Activated T-helper 1 cell treated with anti-CD3 and anti-CD28 coated beads, Interleukin-2, amount 50 U/mL, for 16 hours (primary cell): ENCODE measurements around the gene AMPH.
"Not testable (repeated sequence)": the region's sequence is repeated elsewhere in the genome, so short reads cannot be mapped to it uniquely, and the experiment has no call there.

ENCODE experiments used
- DNase-seq, 2 donors: peaks; one replicate each; pipeline ENCODE4 v3.0.0-alpha.2; 2020; ENCODE audit warnings: low read depth in 1 of 2, low spot score in 1 of 2

AMPH gene

DNA sequence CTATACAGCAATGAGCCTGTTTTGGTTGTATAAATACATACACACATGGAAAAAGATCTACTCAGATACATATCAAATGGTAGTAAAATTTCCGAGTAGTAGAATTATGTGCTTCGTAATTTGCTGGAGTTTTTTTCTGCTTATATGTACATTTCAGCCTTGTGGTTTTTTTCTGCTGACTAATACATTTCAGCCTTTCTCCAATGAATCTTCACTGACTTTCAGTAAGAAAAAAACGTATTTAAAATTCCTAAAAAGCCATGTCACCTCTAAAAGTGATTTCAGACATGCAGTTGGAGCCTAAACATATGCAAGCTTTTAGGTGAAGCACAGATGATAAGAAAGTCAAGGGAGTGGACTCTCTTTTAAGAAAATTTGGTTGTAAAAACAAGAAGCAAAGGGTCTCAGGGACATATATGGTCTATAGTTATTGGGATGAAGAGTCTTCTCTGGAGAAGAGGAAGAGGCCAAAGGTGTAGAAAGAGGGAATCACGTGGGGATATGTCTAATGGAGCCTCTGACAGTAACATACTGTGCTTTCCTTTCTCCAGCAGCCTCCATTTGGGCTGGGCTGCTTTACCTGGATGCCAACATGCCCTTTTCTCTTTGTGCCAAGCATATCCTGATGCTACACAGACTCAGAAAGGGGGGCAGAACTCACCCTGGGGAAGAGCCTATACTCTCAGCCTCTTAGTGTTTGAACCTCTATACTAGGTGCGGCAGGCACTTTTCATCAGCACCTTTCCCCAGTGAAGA, 2.4 kb downstream of the AMPH start:
- no peak for DNase-seq

DNA sequence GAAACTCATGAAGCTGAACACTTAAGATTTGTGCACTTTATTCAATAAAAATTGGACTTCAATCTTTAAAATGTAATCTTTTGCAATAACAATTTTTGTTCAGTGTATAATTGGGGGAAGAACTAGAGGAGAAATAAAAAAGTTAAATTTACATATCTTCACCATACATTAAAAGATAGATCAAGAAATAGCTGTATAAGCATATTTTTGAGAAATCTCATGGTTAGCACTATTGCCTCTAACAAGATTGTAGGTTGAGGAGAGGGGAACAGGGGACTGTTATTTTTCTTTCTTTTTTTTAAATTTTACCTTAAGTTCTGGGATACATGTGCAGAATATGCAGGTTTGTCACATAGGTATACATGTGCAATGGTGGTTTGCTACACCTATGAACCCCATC, 5.3 kb downstream of the AMPH start:
- DNase-seq = no peak

DNA sequence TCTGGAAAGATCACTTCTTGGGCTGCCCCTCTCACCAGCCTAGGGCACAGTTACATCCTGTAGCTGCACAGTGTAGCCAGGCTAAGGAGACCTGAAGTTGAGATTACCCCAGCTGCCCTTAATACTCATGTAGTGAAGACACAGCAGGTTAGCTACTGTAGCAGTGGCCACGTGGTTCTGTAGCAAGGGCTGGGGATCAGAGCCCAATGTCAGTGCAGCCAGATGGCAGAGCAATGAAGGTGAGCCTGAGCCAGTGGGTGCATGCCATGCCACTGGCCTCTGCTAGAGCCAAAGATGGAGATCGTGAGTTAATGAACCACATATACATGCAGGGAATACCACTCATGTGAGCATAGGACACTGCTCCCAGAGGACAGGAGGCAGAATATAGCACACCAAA, 15.5 kb downstream of the AMPH start:
- no peak for DNase-seq

DNA sequence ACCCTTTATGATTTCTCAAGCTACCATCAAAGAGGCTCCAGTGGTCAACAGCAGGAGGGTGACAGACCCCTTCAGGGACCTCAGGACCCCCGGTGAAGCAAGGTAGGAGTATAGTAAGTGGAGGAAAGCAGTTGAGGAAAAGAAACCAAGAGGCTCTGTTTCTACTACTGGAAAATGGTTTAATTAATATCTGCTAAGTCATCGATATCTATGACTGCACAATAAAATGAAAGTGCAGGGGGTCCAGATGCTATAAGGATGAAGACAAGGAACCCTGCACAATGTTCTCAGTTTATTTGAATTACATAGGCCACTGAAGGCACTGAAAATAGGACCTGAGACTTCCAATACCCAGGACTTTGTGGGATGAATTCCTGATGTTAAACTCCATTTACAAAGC, 23.7 kb downstream of the AMPH start:
- no peak for DNase-seq

DNA sequence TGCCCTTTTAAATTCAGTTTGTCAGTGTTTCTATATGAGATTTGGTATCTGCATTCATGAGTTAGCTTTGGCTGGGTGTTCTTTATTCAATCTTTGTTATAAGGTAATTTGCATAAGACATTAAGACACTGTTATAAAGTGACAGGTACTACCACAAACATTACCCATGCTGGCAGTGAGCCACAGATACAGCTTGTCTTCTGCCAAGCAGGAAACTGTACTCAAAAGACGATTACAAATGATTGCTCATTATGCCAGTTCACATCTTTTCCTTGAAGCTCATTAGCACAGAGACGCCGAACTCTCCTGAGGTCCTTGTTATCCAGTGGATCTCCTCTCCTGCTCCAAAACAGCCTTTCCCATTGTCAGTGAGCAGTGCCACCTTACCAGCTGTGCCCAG, 30.4 kb downstream of the AMPH start:
- DNase-seq = no peak

DNA sequence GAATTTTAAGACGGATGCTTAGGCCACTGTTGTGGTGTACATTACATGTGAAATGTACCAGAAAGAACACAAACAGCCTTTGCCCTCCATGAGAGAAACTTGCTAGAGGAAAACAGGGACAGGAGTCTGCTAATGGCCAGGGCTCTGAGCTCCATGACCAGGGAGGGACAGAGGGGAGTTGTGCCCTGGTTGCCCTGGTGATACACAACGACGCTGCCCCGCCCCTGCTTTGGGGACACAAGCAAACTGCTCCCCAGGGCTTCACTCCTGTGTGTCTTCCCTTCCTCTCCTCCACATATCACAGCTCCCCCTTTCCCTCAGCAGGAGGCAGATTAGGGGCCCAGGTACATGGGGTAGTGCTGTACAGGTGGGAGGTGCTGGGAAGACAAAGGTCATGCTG, 36.2 kb downstream of the AMPH start:
- no peak for DNase-seq

DNA sequence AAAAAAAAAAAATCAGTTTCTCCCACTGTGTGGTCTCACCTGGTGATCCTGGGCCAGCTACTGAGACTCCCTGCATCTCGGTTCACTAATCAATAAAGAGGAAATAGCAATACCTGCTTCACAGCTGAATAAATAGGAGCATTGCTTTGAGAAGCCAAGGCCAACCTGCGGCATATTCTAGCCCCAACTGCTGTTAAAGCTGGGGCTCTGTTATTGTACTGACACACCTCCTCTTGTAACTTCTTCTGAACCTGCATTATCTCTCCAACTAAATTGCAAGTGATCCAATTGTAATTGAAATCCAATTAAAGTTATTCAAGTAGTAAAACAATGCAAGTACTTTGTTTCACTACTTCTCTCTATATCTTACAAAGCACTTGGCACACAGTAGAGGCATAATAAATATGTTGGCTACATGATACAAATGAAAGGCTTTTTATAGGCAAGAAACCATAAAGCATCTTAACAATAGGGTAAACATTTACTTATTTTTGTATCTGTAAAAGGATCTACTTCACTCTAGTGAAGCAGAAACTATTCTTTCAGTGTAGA, 38.4 kb downstream of the AMPH start:
- DNase-seq = no peak

DNA sequence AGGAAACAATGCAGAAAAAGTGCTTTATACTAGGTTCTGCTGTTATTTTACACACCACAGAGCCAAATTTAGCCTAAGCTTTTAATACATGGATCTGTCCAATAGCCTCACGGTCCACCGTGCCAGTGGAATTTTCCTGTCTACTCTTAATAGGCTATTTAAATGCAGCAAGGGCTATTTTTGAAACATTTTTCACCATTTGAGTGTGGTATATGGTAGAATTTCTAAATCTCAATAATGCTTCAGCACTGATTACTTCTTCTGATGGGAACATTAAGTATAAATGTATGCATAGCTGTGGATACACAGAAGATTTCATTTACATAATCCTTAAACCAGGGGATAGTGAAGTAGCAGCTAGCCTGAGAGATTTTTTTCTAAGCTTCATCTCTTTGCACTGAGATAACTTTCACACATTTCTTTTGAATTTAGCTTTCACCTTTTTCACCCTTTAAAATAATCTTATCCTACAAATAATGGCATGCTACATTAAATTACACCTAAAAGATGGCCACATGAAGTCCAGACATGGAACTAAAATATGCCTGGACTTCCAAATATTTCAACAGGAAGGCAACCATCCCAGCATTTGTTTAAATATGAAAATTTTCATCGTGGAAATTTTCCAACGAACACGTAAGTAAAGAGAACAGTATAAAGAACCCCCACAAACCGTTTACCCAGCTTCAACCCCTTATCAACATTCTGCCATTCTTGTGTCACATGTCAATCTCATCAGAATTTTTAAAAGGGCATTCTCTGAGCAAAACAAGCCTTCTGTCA, 45.4 kb downstream of the AMPH start:
- DNase-seq = no peak

DNA sequence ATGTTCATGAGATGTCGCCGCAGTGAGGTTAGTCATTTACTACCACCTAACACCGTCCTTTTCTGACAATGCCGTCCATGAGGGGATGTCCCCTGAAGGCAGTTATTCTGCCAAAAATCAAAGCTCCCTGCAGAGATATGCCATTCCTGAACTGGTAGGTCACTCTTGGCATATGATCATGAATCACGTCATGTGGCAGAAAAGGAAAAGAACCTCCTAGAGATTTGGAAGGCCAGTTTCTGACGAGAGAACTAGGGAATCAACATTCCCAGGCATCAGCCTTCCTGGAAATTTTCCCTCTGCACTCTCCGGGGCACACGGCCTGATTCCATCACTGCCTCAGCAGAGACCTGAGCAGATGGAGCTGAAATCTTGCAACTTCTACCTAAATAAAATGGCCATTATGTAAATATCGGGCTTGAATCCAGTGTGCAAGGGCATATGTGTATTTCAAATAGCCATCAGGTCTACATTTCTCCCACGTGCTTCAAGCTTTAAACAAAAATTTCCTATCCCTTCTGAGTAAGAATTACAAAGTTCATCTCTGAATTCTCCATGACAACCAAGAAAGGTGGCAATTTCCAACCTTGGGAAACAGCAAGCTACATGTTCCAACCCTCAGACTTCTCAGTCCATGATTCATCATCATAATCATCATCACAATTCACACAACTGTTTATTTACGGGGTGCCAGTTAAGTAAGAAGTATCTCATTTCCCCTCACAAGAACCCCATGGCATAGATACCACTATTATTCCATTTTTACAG, 46.5 kb downstream of the AMPH start:
- no peak for DNase-seq

DNA sequence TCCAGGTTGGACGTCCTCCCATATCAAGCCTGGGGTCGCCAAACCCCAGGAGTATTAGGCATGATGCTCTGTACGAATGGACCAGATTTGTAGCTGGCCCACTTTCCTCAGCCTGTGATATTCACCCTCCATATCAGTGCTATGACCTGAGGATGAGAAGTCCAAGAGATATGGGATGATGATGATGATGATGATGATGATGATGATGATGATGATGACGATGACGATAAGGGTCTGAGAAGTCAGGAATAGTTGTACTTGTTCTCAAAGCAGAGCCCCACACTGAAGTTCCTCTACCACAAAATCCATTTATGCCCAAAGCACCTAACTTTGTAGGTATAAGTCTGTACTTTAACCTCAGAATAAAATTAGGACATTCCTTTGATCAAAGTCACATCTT, 50.7 kb downstream of the AMPH start:
- DNase-seq = no peak

DNA sequence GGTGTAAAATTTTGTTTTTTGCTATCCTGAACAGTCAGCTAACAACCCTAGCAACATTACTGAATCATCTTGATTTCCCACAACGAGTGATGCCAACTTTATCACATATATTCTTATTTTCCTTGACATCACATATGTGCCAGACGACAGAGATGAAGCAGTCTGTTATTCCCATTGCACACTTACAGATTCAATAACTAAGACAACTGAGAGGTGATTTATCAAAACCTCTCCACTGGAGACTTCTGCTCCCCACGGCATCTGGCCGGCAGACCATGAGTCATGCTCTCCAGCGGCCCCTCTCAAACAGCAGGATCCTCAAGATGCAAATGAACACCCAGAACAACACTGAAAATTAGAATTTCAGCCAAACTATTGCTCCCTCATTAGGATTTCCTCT, 57.1 kb downstream of the AMPH start:
- no peak for DNase-seq

DNA sequence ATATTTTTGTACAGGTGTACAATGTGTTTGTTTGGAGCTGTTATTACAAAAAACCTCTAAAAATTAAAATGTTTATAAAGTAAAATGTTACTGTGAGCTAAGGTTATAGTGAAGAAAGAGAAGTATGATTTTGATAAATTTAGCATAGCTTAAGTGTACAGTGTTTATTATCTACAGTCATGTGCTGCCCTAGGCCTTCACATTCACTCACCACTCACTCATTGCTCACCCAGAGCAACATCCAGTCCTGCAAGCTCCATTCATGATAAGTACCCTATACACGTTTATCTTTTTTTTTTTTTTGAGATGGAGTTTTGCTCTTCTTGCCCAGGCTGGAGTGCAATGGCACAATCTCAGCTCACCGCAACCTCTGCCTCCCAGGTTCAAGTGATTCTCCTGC, 59.6 kb downstream of the AMPH start:
- DNase-seq = not testable (repeated sequence)

DNA sequence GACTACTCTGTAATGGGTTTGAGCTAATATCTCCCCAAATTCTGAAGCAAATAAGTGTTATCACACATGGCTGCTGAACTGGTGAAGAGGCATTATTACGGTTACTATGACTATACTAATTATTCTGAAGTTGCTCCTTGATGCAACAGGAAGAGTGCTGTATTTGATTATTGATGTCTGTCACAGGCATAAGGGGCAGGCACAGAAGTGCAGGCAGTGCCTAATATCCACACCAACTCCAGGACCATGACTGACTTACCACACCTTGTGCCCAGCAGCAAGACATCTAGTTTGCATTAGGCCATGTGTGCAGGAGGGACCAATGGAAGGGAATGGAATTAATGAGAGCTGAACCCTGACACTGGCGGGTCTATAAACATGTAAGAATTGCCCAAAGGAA, 62.7 kb downstream of the AMPH start:
- no peak for DNase-seq

DNA sequence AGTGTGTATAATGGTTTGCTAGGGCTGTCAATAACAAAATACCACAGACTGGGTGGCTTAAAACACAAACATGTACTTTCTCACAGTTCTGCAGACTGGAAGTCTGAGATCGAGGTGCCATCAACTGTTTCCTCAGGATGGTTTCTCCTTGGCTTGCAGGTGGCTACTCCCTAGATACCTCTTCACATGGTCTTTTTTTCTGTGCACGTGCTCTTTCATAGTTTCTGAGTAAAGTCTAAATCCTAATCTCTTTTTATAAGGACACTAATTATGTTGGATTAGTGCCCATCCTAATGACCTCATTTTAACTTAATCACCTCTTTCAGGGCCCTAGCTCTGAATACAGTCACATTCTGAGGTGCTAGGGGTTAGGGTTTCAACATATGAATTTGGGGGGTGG, 65.9 kb downstream of the AMPH start:
- no peak for DNase-seq

DNA sequence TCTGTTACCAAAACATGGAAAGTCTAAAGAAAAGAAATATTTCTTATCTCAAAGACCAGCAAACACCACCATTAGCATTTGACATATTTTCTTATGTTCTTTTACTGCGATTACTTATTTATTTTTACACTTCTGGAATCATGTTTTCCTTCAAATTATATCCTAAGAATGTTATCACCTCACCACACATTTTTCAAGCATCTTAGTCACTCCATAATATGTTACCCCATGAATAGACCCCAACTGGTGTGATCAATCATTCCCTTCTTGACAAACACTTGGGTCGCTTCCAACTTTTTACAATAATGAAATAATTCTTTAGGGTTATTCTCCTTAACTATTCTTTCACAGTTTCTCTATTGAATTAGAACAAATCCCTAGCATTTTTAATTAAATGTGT, 67.4 kb downstream of the AMPH start:
- no peak for DNase-seq

DNA sequence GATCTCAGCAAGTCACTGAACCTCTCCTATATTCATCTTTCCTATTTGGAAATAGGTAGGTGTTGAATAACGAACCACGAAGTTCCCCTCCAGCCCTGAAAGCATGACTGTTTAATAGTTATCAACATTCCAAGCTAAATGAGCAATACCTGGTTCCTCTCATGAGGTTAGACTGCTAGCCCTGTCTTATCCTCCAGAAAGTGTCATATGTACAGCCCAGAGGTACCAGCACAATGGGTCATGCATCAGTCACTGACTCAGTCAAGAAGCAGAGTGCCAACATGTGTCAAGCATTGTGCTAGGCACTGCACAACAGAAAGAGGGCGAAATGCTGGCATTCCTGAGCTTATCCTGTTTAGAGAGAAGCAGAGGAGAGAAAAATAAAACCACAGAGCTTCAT, 70.0 kb downstream of the AMPH start:
- no peak for DNase-seq

DNA sequence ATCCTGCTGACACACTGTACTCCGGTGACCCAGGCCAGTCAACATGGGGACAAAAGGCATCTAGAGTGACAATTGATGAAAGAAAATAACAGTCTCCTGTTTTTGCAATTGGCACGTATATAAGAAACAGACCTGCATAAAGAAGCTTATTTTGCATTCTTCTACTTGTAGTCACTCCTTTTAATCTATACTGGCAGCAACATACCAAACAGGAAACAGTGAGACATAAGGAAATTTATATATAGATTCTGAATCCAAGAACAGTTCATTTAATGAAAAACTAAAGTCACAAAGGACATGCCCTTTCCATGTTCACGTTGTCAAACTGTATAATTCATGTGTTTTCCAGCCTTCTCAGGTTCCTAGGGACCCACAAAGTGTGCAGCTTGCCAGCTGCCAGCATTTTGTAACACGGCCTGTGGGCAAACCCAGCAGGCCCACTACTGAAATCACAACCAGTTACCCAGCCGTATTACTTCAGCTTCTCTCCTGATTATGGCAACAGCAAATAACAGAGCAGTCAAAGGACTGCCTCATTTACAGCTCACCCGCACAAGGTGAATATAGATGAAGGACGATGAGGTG, 72.3 kb downstream of the AMPH start:
- DNase-seq = no peak

DNA sequence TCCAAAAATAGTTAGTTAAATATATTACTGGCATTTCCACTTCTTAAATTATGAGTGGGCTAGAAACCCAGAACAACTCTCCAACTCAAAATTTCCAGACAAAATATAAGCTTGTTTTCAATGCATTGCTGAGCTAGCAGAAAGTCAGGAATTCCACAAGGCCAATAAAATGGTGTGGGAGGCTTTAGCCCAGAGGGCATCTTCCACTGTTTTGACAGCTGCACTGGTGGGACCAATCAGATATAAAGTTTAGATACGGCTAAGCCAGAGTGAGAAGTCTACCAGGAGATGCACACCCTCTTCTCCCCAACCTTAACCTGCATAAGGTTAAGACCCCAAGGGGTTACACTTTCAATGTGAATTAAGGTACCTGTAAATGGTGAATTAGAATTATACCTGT, 76.6 kb downstream of the AMPH start:
- DNase-seq = no peak

DNA sequence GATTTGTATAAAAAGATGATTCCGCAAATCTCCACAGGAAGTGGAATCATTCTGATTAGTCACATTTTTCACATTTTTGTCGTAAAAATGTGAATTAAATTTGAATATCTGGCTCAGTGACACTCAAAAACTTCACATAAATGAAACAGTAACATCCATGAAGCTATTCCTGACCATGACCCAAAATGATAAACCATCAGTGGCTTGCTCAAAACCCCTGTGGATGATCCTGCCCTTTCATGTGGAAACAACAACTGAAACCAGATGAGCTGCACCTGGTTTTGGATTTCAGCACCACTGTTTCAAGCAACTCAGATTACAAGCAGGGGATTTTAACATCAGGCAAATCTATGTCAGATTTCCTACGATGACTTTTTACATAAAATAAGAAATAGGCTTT, 80.3 kb downstream of the AMPH start:
- DNase-seq = no peak

DNA sequence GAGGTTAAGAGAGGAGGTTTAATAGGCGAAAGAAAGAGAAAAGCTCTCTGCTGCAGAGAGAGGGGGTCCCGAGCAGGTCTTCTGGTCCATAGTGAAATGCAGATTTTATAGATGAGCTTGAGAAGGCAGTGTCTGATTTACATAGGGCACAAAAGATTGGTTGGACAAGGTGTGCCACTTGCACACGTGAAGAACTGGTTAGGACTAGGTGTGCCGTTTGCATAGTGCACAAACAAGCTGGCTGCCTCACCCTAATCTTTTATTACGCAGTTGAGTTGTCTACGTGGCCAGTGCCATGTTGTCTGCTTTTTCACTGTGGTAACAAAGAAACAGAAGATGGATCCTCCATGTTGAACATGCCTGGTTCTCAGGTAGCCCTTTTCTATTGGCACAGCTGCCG, 82.6 kb downstream of the AMPH start:
- DNase-seq = no peak

DNA sequence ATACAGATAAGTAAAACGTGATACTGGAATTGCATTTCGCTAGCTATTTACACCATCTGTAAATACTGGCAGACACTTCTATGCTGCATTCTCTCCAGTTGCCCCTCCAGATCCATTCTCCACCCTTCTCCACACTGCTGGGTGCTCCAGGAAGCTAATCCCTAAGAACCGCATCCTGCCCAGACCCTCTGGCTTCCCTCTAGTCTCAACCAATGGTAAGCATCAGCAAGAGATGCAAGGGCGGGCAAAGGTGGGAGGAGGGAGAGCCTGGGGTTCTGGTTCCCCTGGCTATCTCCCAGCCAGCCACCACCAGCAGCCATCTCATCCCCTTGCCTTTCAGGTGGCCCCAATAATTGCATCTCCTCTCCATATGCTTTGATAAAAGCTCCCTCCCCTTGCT, 84.4 kb downstream of the AMPH start:
- DNase-seq = no peak
